Adrenal gland (tissue), 12 donors: ENCODE measurements around the gene MYO10. TPM values are rescaled to one million over a fixed set of nuclear protein-coding genes. Genes with fewer than 3 reads are reported as not detected.

Experiments
- DNase-seq, 7 donors: peaks; one replicate each; pipeline ENCODE4 v3.0.0-alpha.2; 2019 to 2020
- H3K27ac ChIP-seq, 5 donors: fragments of 200-600 bp; sonication (generic) in 4 of 5; 1 replicate in 3 of 5; 2 replicates in 2 of 5; pipeline versions ENCODE4 v1.5.1 to v1.8.0; 2016 to 2020; ENCODE audit warnings: mild to moderate bottlenecking in 1 of 5
- H3K27me3 ChIP-seq: fragments of 200-600 bp; 2 replicates; pipeline ENCODE4 v1.8.0; 2021
- H3K36me3 ChIP-seq, 2 donors: fragments of 200-600 bp; replicated peaks in 1 of 2; 1 replicate in 1 of 2; 2 replicates in 1 of 2; pipeline versions ENCODE4 v1.5.1 to v1.8.0; 2018 to 2022
- H3K4me1 ChIP-seq, 2 donors: fragments of 200-600 bp; replicated peaks in 1 of 2; 1 replicate in 1 of 2; 2 replicates in 1 of 2; pipeline versions ENCODE4 v1.5.1 to v1.8.0; 2018 to 2021
- H3K4me3 ChIP-seq, 4 donors: fragments of 200-600 bp; sonication (generic) in 3 of 4; one replicate each; pipeline ENCODE4 v1.5.1; 2016 to 2018
- H3K9me3 ChIP-seq, 3 donors: fragments of 200-600 bp; sonication (generic) in 1 of 3; replicated peaks in 1 of 3; 1 replicate in 2 of 3; 2 replicates in 1 of 3; pipeline versions ENCODE4 v1.5.1 to v1.8.0; 2016 to 2021
- POLR2A ChIP-seq, 2 donors: fragments of 450-650 bp; IDR thresholded peaks; one replicate each; pipeline ENCODE4 v1.6.1; 2017; ENCODE audit warnings: antibody characterized with exemption in 2 of 2, mild to moderate bottlenecking in 2 of 2, moderate library complexity in 1 of 2
- WGBS, 4 donors: extraction: QIAGEN DNeasy Blood & Tissue Kit in 2 of 4; methylation state at CpG; one replicate each; pipeline versions ENCODE4 v1.1.5 to v1.1.7; 2013 to 2017; 5-methylcytosine and 5-hydroxymethylcytosine counted together
- intact Hi-C, 2 donors: fragments of 100-400 bp; cut with DNase I; formaldehyde crosslinking; loops; one replicate each; pipeline versions ENCODE4 v1.14.1 to v1.15.0; 2022 to 2023
- polyA plus RNA-seq, 3 donors: library from polyadenylated mRNA; stranded (reverse); fragments of 200-250 nt in 2 of 3; fragments of 350-450 nt in 1 of 3; fragmentation: Illumina TruSeq in 1 of 3; extraction: RNeasy Lipid Tissue Mini Kit (QIAGEN cat#74804) in 1 of 3; gene quantifications; one replicate each; pipeline ENCODE4 v1.2.3, GENCODE V29; 2013 to 2014
- total RNA-seq, 9 donors: library from RNA; depleted of rRNA in 4 of 9; stranded (reverse); fragments of >200 nt in 4 of 9; fragments of 120-200 nt in 1 of 9; fragmentation: NEBNext Ultra II Directional in 1 of 9; extraction: Animal tissue kit (Norgen Biotek cat#: 25700) in 1 of 9; gene quantifications; one replicate each; pipeline versions ENCODE4 v1.1.0 to v1.2.4, GENCODE V29; 2013 to 2023
- TF ChIP-seq, protein P1 (sequence below), 6 experiments: fragments of 450-650 bp in 4 of 6; fragments of 200-600 bp in 2 of 6; sonication (generic) in 1 of 6; IDR thresholded peaks; 1 replicate in 5 of 6; 2 replicates in 1 of 6; pipeline versions ENCODE4 v1.5.1 to v1.8.0; 2016 to 2021; ENCODE audit warnings: antibody characterized with exemption in 6 of 6, mild to moderate bottlenecking in 2 of 6, moderate library complexity in 1 of 6
- donor health status: healthy with polysubstance abuse.
- donor health status: Bipolar disorder and iron deficiency.
- donor health status: DM: yes; HTN: yes; CAD: no.
- donor health status: DM: no; HTN: no; CAD: no.
- donor health status: DM: no; HTN: no; CAD: no.
- donor health status: DM: yes; HTN: yes; CAD: no.

Gene MYO10
- total and polyA plus RNA-seq, 12 donors, result 2.2 to 38.9 (median 10.5) TPM

DNA sequence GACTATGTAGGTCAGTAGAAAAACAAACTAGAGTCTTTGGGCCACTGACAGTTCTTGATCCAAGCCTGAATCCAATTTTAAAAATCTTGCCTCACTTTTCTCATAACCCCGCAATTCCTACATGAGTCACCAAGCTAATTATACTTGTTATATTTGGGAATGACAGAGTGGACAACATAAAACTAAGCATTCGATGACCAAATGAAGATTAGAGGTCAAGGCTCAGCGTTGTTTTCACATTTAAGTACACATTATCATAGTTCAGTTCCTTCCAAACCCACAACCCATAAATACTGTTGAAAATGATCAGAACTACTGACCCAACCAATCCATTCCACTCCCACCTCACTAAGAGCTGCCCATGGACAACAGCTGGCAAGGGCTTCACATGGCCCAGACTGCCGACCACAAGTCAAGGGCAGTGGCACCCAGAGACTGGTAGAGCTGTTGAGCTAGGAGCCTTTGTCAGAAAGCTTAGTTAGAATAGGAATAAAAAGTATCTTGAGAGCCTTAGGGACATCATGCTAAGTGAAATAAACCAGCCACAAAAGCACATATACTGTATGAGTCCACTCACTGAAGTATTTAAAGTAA is 64.2 kb downstream of the MYO10 start:
- no peak for DNase-seq
- TF ChIP-seq, protein P1, sequence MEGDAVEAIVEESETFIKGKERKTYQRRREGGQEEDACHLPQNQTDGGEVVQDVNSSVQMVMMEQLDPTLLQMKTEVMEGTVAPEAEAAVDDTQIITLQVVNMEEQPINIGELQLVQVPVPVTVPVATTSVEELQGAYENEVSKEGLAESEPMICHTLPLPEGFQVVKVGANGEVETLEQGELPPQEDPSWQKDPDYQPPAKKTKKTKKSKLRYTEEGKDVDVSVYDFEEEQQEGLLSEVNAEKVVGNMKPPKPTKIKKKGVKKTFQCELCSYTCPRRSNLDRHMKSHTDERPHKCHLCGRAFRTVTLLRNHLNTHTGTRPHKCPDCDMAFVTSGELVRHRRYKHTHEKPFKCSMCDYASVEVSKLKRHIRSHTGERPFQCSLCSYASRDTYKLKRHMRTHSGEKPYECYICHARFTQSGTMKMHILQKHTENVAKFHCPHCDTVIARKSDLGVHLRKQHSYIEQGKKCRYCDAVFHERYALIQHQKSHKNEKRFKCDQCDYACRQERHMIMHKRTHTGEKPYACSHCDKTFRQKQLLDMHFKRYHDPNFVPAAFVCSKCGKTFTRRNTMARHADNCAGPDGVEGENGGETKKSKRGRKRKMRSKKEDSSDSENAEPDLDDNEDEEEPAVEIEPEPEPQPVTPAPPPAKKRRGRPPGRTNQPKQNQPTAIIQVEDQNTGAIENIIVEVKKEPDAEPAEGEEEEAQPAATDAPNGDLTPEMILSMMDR (IDR thresholded peaks at IDR 0.05), result no peak
- TF ChIP-seq POLR2A (IDR thresholded peaks at IDR 0.05), result no peak
- H3K27ac ChIP-seq, result peak overlapping the region in 2 of 5 donors; percentile 35 to 56
- H3K36me3 ChIP-seq, result no peaks in the 10 kb centered on the region
- 55 to 83% (median 66%) methylated on average over 4 of the region's 4 CpGs for whole genome bisulfite sequencing, 4 donors
- intact Hi-C loops, result no loop called here
- no peaks in the 10 kb centered on the region for H3K9me3 ChIP-seq
- no peaks in the 10 kb centered on the region for H3K27me3 ChIP-seq
- H3K4me1 ChIP-seq, result no peaks in the 10 kb centered on the region
- H3K4me3 ChIP-seq, result no peak overlapping the region

- Histone ChIP-seq H3K9me3 (no peaks in the 10 kb centered on the region), H3K4me3 (no peak overlapping the region), H3K36me3 (no peaks in the 10 kb centered on the region), H3K27me3 (no peaks in the 10 kb centered on the region), H3K4me1 (no peaks in the 10 kb centered on the region), H3K27ac (peak overlapping the region in 1 of 5 donors; percentile 56)
- 55 to 61% (median 56%) methylated on average over 1 of the region's 1 CpG for WGBS, 4 donors
- intact Hi-C loops, result no loop called here
- no peak for DNase-seq
- TF ChIP-seq, protein P1 (IDR thresholded peaks at IDR 0.05), result no peak
- no peak for TF ChIP-seq POLR2A (IDR thresholded peaks at IDR 0.05)
Measured at GRCh38 chr5:16870878-16871277, 65.2 kb downstream of the MYO10 start.

GRCh38 chr5:16869821-16870796 is 66.0 kb downstream of the MYO10 start:
- Histone ChIP-seq H3K9me3 (no peaks in the 10 kb centered on the region), H3K27ac (no peak overlapping the region), H3K4me1 (no peaks in the 10 kb centered on the region), H3K4me3 (no peak overlapping the region), H3K27me3 (no peaks in the 10 kb centered on the region), H3K36me3 (no peaks in the 10 kb centered on the region)
- WGBS, 4 donors, result 86 to 89% (median 87%) methylated on average over 15 of the region's 15 CpGs
- TF ChIP-seq POLR2A (IDR thresholded peaks at IDR 0.05), result no peak
- TF ChIP-seq, protein P1 (IDR thresholded peaks at IDR 0.05), result no peak
- no peak for DNase-seq
- intact Hi-C loops, result no loop called here

DNA sequence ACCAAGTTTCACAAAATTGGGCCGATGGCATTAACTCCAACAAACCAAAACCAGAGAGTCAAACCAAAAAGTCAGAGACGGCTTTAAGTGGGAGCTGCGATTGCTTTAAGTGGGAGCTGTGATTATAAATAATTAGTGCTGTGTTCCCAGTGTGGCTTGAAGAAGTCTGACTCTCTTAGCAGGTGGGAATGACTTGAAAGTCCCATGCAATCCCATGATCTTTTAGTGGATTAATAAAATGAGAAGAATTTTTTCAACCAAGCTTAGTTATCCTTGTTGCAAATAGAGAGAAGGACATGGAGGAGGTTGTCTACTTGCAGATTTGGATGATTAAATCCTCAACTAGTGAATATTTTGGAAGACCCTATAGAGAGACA is 68.5 kb downstream of the MYO10 start:
- H3K4me1 ChIP-seq, result no peaks in the 10 kb centered on the region
- H3K4me3 ChIP-seq, result no peak overlapping the region
- 85 to 92% (median 89%) methylated on average over 3 of the region's 3 CpGs for WGBS, 4 donors
- H3K9me3 ChIP-seq, result no peaks in the 10 kb centered on the region
- intact Hi-C loops, result no loop called here
- H3K36me3 ChIP-seq, result no peaks in the 10 kb centered on the region
- TF ChIP-seq, protein P1 (IDR thresholded peaks at IDR 0.05), result no peak
- no peak for TF ChIP-seq POLR2A (IDR thresholded peaks at IDR 0.05)
- DNase-seq, result no peak
- no peaks in the 10 kb centered on the region for H3K27me3 ChIP-seq
- H3K27ac ChIP-seq, result no peak overlapping the region
